Transverse colon (tissue), 4 donors: ENCODE data around the gene PYGM.

Experiments
- CTCF ChIP-seq, 5 experiments: fragments of 200-600 bp in 3 of 5; fragments of 450-650 bp in 2 of 5; sonication (generic) in 3 of 5; IDR thresholded peaks; 1 replicate in 2 of 5; 2 replicates in 3 of 5; pipeline ENCODE4 v1.5.1; 2016 to 2017; ENCODE audit warnings: antibody characterized with exemption in 5 of 5, inconsistent platforms in 3 of 5, mild to moderate bottlenecking in 2 of 5, moderate library complexity in 1 of 5
- EP300 ChIP-seq: sonication (generic); formaldehyde crosslinking; IDR thresholded peaks from one replicate; pipeline ENCODE4 v1.6.1; 2017; ENCODE audit warnings: antibody characterized with exemption, low read depth
- POLR2A ChIP-seq: fragments of 450-650 bp; IDR thresholded peaks from one replicate; pipeline ENCODE4 v1.6.1; 2016; ENCODE audit warnings: antibody characterized with exemption, mild to moderate bottlenecking, moderate library complexity
- POLR2AphosphoS5 ChIP-seq, 3 donors: sonication (generic); formaldehyde crosslinking; IDR thresholded peaks; one replicate each; pipeline ENCODE4 v1.6.1; 2016; ENCODE audit warnings: antibody characterized with exemption in 3 of 3

DNA sequence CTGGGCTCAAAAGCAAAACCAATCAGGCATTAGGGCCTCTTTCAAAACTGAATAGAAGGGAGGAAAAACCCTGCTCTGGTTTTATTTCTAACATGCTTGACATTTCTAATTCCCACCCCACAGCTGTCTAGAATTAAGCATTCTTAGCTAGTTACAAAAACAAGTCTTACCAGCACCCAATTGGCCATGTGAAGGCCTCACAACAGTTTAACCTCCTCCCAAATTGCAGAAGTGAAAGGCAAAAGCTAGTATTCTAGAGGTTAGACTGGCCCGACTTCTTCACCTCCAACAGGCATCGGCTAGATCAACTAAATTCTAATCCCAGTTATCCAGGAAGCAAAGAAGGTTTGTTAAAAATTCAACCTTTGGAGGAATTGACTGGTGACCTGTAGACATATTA is 12.1 kb upstream of the PYGM start:
- TF ChIP-seq CTCF (IDR thresholded peaks at IDR 0.05) (no peak), POLR2A (no peak), POLR2AphosphoS5 (IDR thresholded peaks at IDR 0.05) (no peak), EP300 (no peak)
